Lower leg skin (tissue), 3 donors: ENCODE measurements around the gene PLAAT3.

Source experiments
- POLR2A ChIP-seq, 2 donors: fragments of 450-650 bp; IDR thresholded peaks; one replicate each; pipeline ENCODE4 v1.6.1; 2016 to 2017; ENCODE audit warnings: antibody characterized with exemption in 2 of 2, mild to moderate bottlenecking in 1 of 2, moderate library complexity in 1 of 2
- TF ChIP-seq, protein P1 (sequence below), 3 donors: fragments of 450-650 bp; IDR thresholded peaks; one replicate each; pipeline ENCODE4 v1.5.1; 2016; ENCODE audit warnings: antibody characterized with exemption in 3 of 3, mild to moderate bottlenecking in 3 of 3, moderate library complexity in 2 of 3

DNA sequence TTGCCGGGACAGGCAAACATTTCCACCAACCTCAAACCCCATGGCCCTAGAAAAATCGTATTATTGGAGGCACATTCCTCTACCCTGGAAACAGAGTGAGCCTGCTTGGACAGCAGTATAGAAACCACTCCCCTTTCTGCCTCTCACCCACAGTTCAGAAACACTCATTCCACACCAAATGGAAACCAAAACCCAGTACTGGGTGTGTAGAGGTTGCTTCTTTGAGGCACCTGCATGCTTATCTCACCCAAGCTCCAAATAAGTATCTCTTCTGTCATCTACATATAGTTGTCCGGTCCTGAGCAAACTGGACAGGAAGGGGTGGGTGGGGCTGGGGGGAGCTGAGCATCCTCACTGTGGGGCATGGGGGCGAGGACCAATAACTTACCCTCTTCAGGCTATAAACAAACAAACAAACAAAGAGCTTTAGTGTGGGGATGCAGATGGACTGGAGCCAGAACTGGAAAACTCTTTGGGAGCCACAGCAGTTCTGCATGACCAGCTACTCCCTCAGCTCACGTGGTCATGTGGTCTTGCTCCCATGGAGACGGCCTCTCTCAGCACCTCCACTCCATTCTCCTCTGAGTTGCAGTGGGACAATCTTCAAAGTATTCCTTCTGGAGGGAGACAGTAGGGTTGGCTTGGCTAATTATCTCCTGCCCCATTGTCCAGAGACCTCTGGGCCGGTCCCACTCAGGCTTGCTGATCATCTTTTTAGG lies 50.0 kb downstream of the PLAAT3 start:
- TF ChIP-seq POLR2A (IDR thresholded peaks at IDR 0.05), result no peak
- TF ChIP-seq, protein P1, sequence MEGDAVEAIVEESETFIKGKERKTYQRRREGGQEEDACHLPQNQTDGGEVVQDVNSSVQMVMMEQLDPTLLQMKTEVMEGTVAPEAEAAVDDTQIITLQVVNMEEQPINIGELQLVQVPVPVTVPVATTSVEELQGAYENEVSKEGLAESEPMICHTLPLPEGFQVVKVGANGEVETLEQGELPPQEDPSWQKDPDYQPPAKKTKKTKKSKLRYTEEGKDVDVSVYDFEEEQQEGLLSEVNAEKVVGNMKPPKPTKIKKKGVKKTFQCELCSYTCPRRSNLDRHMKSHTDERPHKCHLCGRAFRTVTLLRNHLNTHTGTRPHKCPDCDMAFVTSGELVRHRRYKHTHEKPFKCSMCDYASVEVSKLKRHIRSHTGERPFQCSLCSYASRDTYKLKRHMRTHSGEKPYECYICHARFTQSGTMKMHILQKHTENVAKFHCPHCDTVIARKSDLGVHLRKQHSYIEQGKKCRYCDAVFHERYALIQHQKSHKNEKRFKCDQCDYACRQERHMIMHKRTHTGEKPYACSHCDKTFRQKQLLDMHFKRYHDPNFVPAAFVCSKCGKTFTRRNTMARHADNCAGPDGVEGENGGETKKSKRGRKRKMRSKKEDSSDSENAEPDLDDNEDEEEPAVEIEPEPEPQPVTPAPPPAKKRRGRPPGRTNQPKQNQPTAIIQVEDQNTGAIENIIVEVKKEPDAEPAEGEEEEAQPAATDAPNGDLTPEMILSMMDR (IDR thresholded peaks at IDR 0.05), result no peak
